HG03342 (cell line): ENCODE results near the gene METTL23.
"Not testable (repeated sequence)": the region's sequence is repeated elsewhere in the genome, so short reads cannot be mapped to it uniquely, and the experiment has no call there.

Experiments used
- ATAC-seq: cut with Tn5 transposase; IDR thresholded peaks from one replicate; pipeline ENCODE4 v1.9.1; 2021; ENCODE audit warnings: mild to moderate bottlenecking, moderate library complexity; ENCODE audit not compliant: unreplicated experiment

The METTL23 gene

GRCh38 chr17:76713765-76714164 lies 12.9 kb upstream of the METTL23 start:
- no peak for ATAC-seq

GRCh38 chr17:76714336-76714735 lies 12.3 kb upstream of the METTL23 start:
- no peak for ATAC-seq

GRCh38 chr17:76714822-76715495 lies 11.7 kb upstream of the METTL23 start:
- ATAC-seq: no peak

GRCh38 chr17:76715496-76715830 lies 11.2 kb upstream of the METTL23 start:
- no peak for ATAC-seq

- no peak for ATAC-seq
Measured at GRCh38 chr17:76716146-76716838, 10.3 kb upstream of the METTL23 start.

GRCh38 chr17:76716839-76717215 lies 9.8 kb upstream of the METTL23 start:
- ATAC-seq: no peak

- ATAC-seq: no peak
Measured at GRCh38 chr17:76718516-76718915, 8.1 kb upstream of the METTL23 start.

- no peak for ATAC-seq
Measured at GRCh38 chr17:76720211-76720610, 6.4 kb upstream of the METTL23 start.

- ATAC-seq: no peak
Measured at GRCh38 chr17:76720941-76721340, 5.7 kb upstream of the METTL23 start.

GRCh38 chr17:76721463-76721862 lies 5.2 kb upstream of the METTL23 start:
- no peak for ATAC-seq

- ATAC-seq: no peak
Measured at GRCh38 chr17:76722279-76722678, 4.4 kb upstream of the METTL23 start.

GRCh38 chr17:76722977-76723376 lies 3.7 kb upstream of the METTL23 start:
- ATAC-seq: not testable (repeated sequence)

GRCh38 chr17:76723812-76724211 lies 2.8 kb upstream of the METTL23 start:
- ATAC-seq: no peak

- peak; percentile 26 for ATAC-seq
Measured at GRCh38 chr17:76725580-76726230, 934 bp upstream of the METTL23 start.

- peak; percentile 59 for ATAC-seq
Measured at GRCh38 chr17:76726231-76726775, 336 bp upstream of the METTL23 start, which contains the start of gene JMJD6. TSS of gene JMJD6 (minus strand) at chr17:76726606. CDS start at chr17:76726475, 131 bp downstream.

- no peak for ATAC-seq
Measured at GRCh38 chr17:76727745-76728456, 1.3 kb downstream of the METTL23 start.

- ATAC-seq: not testable (repeated sequence)
Measured at GRCh38 chr17:76731800-76732733, 5.4 kb downstream of the METTL23 start.

- no peak for ATAC-seq
Measured at GRCh38 chr17:76732734-76733617, 6.3 kb downstream of the METTL23 start.

- no peak for ATAC-seq
Measured at GRCh38 chr17:76733618-76733957, 6.9 kb downstream of the METTL23 start.
